GM12873 (cell line): ENCODE measurements around the gene FLNB.

ENCODE experiments used
- CTCF ChIP-seq: IDR thresholded peaks from 2 replicates; pipeline ENCODE4 v1.5.1; 2012; ENCODE audit warnings: low read depth, mild to moderate bottlenecking, moderate library complexity, low read length, control low read depth; ENCODE audit not compliant: insufficient read depth; ENCODE audit errors: missing control alignments

Gene FLNB

GRCh38 chr3:58054652-58055051 is 46.4 kb downstream of the FLNB start:
- no peak for TF ChIP-seq CTCF

GRCh38 chr3:58055314-58055713 is 47.1 kb downstream of the FLNB start:
- TF ChIP-seq CTCF, result no peak

- no peak for TF ChIP-seq CTCF
Measured at GRCh38 chr3:58058361-58059263, 50.4 kb downstream of the FLNB start.

GRCh38 chr3:58059349-58060321 is 51.4 kb downstream of the FLNB start:
- no peak for TF ChIP-seq CTCF

GRCh38 chr3:58062472-58062871 is 54.2 kb downstream of the FLNB start:
- TF ChIP-seq CTCF, result no peak

GRCh38 chr3:58063022-58063815 is 55.0 kb downstream of the FLNB start:
- TF ChIP-seq CTCF, result no peak
